M059J (cell line): ENCODE data around the gene FAAP100. TPM values are rescaled to one million over a fixed set of nuclear protein-coding genes. Genes with fewer than 3 reads are reported as not detected.

Source experiments
- DNase-seq: peaks from one replicate; pipeline ENCODE4 v3.0.0-alpha.2; 2012; ENCODE audit warnings: low read depth
- total RNA-seq: library from RNA; depleted of rRNA; stranded (reverse); fragments of >200 nt; shearing (Covaris generic); gene quantifications from 2 replicates; pipeline ENCODE4 v1.2.3, GENCODE V29; 2014

The FAAP100 gene
- total RNA-seq, 1 experiment from 2014 or later: 18.0 TPM

- DNase-seq: peak; percentile 47
Observed at GRCh38 chr17:81577278-81578000, 25.3 kb upstream of the FAAP100 start.

- DNase-seq: peak; percentile 83
Observed at GRCh38 chr17:81576621-81577277, 24.6 kb upstream of the FAAP100 start.

- no peak for DNase-seq
Observed at GRCh38 chr17:81575836-81576235, 23.7 kb upstream of the FAAP100 start.

- no peak for DNase-seq
Observed at GRCh38 chr17:81574643-81574956, 22.4 kb upstream of the FAAP100 start.

- DNase-seq: no peak
Observed at GRCh38 chr17:81573794-81574642, 21.9 kb upstream of the FAAP100 start.

GRCh38 chr17:81572563-81573168, 20.5 kb upstream of the FAAP100 start:
- no peak for DNase-seq

GRCh38 chr17:81570964-81571363, 18.8 kb upstream of the FAAP100 start:
- no peak for DNase-seq

GRCh38 chr17:81569986-81570514, 17.9 kb upstream of the FAAP100 start:
- DNase-seq: no peak

- no peak for DNase-seq
Observed at GRCh38 chr17:81568416-81568815, 16.3 kb upstream of the FAAP100 start.

- no peak for DNase-seq
Observed at GRCh38 chr17:81567191-81567590, 15.0 kb upstream of the FAAP100 start.

GRCh38 chr17:81566461-81567126, 14.4 kb upstream of the FAAP100 start:
- peak; percentile 94 for DNase-seq

GRCh38 chr17:81565231-81565630, 13.1 kb upstream of the FAAP100 start:
- no peak for DNase-seq

- DNase-seq: no peak
Observed at GRCh38 chr17:81564778-81565177, 12.6 kb upstream of the FAAP100 start.

- no peak for DNase-seq
Observed at GRCh38 chr17:81563861-81564586, 11.9 kb upstream of the FAAP100 start.

GRCh38 chr17:81561494-81561885, 9.3 kb upstream of the FAAP100 start:
- DNase-seq: peak; percentile 68

GRCh38 chr17:81558941-81559806, 7.0 kb upstream of the FAAP100 start:
- no peak for DNase-seq

GRCh38 chr17:81558115-81558468, 5.9 kb upstream of the FAAP100 start:
- DNase-seq: no peak

- no peak for DNase-seq
Observed at GRCh38 chr17:81557276-81558114, 5.3 kb upstream of the FAAP100 start.

GRCh38 chr17:81556863-81557262, 4.7 kb upstream of the FAAP100 start:
- no peak for DNase-seq
